HG03520 (cell line): Measurements from ENCODE around the gene PTPN3.
"Not testable (repeated sequence)": the region's sequence is repeated elsewhere in the genome, so short reads cannot be mapped to it uniquely, and the experiment has no call there.

Experiments
- ATAC-seq: cut with Tn5 transposase; IDR thresholded peaks from one replicate; pipeline ENCODE4 v1.9.1; 2021; ENCODE audit warnings: mild to moderate bottlenecking, moderate library complexity; ENCODE audit not compliant: unreplicated experiment

Gene PTPN3, protein sequence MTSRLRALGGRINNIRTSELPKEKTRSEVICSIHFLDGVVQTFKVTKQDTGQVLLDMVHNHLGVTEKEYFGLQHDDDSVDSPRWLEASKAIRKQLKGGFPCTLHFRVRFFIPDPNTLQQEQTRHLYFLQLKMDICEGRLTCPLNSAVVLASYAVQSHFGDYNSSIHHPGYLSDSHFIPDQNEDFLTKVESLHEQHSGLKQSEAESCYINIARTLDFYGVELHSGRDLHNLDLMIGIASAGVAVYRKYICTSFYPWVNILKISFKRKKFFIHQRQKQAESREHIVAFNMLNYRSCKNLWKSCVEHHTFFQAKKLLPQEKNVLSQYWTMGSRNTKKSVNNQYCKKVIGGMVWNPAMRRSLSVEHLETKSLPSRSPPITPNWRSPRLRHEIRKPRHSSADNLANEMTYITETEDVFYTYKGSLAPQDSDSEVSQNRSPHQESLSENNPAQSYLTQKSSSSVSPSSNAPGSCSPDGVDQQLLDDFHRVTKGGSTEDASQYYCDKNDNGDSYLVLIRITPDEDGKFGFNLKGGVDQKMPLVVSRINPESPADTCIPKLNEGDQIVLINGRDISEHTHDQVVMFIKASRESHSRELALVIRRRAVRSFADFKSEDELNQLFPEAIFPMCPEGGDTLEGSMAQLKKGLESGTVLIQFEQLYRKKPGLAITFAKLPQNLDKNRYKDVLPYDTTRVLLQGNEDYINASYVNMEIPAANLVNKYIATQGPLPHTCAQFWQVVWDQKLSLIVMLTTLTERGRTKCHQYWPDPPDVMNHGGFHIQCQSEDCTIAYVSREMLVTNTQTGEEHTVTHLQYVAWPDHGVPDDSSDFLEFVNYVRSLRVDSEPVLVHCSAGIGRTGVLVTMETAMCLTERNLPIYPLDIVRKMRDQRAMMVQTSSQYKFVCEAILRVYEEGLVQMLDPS

DNA sequence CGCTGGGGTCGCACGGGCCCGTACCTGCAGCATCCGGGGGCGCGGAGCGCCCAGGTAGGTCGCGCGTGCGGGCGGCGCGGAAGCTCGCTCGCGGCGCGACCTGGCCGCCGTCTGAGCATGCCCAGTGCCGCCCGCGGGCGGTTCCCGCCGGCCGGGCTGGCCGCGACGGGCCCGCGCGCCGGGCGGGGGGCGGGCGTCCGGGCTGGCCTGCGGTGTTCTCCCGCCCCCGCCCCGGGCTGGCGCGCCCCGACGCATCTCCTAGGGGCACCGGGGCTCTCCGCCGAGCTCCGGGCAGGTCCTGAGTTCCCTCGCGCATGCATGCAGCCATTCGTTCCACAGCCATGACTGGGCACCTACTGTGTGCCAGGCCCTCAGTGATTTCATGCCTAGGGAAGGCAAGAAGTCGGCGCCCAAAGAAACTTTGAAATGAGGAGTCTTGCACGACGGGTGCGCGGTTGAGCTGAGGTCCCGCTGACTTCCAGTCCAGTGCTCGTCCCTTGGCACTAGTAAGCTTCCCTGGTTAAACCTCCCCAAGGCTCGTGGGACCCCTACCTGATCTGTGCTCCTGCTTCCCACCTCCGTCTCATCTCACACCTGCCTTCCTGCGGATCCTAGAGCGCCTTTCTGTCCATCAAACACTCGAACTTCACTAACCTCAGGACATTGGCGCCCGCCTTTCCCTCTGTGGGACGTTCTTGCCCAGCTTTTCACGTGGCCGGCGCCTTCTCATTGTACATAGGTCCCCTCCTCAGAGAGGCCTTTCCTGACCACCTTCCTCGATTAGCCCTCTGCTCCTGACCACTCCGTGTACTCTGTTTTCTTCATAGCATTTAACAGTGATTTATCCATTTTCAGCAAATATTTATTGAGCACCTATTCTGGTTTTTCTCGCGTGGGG is at the start of gene PTPN3:
PTPN3 (minus strand) TSS at position 113 of the 898 bp plus-strand sequence. CDS start 34,873 bp downstream, outside the sequence.
- ATAC-seq: no peak

DNA sequence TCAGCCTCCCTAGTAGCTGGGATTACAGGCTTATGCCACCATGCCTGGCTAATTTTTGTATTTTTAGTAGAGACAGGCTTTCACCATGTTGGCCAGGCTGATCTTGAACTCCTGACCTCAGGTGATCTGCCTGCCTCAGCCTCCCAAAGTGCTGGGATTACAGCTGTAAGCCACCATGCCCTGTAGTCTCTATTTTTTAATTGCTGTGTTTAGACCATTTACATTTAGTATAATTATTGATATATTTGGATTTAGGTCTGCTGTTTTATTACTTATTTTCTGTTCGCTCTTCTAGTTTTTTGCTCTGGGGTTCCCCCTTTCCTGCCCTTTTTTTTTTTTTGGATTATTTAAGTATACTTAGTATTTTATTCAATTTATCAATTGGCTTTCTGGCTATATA is 46.8 kb upstream of the PTPN3 start:
- ATAC-seq: not testable (repeated sequence)

DNA sequence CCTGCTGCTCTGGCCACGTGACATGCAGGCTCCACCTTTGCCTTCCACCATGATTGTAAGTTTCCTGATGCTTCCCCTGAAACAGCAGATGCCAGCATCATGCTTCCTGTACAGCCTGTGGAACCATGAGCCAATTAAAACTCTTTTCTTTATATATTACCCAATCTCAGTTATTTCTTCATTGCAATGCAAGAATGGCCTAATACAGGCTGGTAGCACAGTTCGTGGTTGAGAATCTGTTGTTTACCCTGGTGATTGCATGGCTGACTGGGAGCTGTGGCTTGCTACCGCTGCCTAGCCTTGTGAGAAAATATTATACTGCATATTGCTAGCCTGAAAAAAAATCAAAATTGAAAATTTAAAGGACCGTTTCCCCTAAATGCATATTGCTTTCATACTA is 44.8 kb upstream of the PTPN3 start:
- no peak for ATAC-seq

DNA sequence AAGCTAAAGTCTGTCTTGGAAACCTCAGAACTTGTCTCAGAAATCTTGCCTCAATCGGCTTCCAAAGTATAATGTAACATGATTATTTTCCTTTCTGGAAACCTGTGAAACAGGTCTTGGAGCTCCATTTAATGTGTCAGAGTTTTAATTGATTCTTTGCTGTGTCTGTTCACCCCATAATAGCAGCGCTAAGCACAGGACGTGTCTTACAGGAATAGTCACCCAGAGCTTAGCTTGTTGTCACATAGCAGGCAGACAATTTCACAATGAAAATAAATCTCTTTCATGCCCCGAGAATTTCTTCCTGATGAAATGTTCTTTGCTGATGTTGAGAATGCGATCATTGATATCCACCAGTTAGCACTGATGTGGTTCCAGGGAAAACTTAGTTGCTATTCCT is 40.2 kb upstream of the PTPN3 start:
- no peak for ATAC-seq

DNA sequence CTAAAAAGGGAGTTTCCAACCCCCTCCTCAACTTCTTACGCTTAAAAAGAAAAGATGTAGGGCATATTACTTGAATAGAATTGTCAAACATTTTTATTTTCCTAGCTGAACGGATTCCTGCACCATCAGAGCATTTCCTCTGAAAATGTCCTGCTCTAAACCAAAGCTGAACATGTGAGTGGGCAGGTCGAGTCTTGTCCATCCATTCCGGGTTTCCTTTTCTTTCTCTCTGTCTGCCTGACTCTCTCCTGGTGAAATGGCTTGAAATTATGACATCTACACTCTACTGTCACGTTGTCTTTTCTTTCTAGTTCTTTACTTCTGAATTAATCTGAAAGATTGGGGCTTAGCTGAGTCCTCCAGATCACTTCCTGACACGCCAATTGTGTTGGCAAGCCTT is 39.2 kb upstream of the PTPN3 start:
- ATAC-seq: no peak

DNA sequence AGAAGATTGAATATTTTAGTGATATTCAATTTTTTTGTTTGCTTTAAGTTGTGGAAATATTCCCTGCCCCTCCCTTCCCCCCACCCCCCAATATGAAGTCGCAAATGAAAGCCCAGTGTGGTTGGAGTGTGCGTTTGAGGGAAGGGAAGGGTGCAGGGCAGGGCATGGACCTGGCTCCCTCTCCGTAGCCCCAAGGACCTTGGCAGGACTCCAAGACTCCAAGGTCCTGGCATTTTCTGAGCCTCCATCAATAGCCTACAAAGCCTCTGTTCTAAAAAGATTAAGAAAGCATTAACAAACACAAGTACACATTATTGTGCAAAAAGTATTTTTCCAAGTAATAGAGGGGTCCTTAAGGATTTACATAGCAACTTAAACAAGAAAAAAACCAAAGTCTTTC is 38.8 kb upstream of the PTPN3 start:
- ATAC-seq: no peak

DNA sequence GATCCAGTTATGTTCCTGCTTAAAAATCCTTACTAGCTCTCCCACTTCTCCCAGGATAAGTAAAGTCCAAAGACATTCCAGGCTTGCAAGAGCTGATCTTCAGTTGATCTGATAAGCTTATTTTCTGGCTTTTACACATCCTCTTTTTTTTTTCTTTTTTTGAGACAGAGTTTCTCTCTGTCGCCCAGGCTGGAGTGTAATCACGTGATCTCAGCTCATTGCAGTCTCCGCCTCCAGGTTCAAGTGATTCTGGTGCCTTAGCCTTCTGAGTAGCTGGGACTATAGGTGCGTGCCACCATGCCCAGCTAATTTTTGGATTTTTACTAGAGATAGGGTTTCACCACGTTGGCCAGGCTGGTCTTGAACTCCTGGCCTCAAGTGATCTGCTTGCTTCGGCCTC is 37.3 kb upstream of the PTPN3 start:
- no peak for ATAC-seq

DNA sequence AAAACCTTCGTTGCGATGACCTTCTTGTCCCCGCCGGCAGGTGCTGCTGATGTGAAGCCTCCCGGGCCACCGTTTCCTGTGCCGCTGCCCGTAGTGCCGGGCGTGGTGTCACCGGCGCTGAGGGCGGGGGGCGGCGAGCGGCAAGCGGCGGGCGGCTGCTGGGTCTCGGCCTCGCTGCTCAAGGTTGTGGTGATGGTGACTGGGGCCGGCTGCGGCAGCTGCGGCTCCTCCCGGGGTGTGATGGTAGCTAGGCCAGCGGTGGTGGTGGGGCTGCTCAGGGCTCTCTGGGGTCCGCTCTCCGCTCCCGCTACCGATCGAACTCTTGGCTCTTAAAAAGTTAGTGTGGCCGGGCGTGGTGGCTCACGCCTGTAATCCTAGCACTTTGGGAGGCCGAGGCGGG is 36.0 kb upstream of the PTPN3 start:
- ATAC-seq: no peak

DNA sequence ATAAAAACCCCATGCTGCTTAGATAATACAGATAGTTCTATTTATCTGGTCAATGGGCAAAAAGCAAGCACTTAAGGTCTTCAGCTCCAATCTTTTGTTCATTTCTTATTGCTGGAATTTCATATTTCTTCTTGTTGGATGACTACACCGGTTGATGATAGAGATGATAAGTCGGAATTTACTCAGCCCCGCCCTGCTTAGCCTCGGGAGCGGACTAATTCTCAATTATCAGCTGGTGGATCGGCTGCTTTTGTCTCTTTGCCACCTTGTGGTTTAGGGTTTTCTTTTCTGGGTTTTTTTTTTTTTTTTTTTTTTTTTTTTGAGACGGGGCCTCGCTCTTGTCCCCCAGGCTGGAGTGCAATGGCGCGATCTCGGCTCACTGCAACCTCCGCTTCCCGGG is 34.5 kb upstream of the PTPN3 start:
- ATAC-seq: not testable (repeated sequence)

DNA sequence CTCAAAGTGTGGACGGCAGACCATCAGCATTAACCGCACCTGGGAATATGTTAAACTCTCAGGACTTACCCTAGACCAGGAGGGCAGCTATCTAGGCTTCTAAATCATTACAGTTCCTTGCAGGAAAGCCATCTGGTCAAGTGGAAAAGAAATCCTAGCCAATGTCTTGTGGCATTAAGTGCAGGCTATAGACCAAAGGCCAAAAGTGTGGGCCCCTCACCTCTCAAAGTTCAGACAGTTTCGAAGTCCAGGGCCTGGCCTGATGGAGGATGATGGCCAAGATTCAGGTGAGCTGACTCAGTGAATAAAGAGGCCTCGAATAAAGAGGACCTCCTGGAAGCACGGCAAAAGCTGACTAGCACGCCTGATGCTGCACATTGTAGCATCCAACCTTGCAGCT is 24.0 kb upstream of the PTPN3 start:
- no peak for ATAC-seq

DNA sequence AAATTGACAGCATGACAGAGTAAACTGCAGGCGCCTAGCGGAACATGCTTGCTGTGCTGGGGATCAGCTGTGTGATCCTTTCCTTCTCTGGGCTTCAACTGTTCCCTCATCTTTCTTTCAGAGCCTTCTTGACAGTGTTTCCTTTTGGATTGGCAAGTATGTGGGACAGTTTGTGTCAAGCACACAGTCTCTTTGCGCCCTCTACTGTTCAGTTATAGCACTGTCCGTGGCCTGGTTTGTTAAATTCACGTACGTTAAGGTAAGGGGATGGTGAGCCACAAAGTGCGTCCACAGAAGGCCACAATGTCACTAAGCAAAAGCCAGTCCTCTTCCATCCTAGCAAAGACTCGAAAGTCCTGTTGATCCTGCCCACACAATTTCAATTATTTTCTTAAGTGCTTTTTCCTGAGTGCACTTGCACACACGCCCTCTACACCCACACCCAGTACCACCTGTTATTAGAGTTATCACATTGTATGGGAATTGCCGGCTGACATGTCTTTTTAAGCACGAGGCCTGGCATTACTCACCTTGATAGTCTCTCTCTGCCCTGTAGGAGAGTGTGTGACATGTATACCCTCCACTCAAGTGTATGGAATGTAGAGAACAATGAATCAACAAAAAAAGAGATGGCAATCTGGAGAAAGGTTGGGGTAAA is 22.5 kb upstream of the PTPN3 start:
- peak; percentile 84 for ATAC-seq

DNA sequence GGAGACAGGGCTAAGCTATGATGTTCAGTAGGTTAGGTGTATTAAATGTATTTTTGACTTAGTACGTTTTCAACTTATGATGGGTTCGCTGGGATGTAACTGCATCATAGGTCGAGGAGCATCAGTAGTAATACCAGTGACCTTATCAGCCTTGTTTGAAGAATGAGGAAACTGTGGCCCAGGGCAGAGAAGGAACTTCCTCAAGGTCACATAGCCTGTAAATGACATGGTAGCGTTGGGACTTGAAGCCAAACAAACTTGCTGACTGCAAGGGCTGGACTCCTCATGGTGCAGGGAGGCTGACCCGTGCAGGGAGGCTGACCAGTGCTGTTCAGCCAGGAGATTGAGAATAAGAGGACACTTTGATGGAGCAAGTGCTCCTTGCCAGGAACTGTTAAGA is 21.3 kb upstream of the PTPN3 start:
- no peak for ATAC-seq

DNA sequence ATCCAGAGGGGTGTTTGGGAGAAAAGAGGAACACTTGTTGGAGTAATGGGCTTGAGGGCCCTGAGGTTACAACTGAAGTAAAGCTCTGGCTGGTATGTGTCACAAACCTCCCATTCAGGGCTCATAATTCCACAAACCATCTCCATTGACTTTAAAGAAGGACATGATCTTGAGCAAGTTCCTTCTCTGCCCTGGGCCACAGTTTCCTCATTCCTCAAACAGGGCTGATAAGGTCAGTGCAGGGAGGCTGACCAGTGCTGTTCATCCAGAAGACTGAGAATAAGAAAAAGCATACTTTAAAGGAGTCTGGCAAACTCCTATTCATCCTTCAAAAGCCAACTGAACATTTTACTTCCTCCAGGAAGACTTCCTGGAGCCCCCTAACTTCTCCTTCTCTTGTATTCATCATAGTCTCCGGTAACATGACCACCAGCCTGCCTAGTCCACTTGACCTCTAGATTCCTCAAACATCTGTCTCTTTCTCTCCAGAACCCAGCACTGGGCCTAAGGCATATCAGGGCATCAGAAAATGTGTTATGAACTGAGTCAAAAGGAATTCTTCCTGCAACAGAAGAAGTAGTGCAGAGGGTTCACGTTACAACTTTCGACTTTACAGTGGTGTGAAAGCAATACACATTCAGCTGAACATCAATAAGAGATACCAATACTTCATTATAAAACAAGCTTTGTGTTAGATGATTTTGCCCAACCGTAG is 20.7 kb upstream of the PTPN3 start:
- ATAC-seq: no peak

DNA sequence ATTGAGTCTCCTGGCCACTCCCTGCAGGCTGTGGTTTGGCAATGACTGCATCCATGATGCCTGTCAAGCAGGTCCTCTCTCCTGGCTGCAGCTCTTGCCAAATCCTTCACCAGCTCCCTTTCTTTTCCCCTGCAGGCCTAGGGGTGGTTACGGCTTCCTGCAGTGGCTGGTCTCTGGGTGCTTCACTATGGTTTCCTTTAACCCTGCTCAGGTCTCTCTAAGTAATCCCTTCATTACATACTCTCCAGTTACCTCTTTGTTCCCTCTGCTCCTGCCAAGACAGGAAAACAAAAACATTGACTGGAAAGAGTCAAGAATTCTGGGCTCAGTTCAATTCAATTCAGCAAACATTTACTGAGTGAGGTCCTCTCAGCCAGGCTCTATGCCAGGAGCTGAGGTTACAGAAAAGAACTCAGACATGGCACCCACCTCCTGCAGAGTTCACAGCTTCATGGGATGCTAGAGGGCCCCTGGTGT is 19.8 kb upstream of the PTPN3 start:
- ATAC-seq: no peak

DNA sequence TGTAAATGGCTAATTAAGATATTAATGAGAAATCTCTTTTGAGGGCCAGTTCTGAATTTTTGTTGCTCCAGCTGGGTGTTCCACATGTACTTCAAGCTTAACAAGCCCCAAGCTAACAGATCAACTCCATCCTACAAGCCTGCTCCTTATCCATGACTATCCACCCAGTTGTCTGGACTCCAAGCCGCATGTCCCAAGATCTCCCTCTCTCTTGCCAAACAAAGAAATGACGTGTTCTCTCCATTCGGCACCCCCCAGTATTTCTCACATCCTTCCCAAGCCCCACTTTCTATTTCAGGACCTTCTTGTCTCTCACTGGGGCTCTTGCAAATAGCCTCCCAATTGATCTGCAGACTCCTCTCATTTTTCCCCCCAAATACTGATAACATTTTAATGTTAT is 15.8 kb upstream of the PTPN3 start:
- ATAC-seq: no peak

DNA sequence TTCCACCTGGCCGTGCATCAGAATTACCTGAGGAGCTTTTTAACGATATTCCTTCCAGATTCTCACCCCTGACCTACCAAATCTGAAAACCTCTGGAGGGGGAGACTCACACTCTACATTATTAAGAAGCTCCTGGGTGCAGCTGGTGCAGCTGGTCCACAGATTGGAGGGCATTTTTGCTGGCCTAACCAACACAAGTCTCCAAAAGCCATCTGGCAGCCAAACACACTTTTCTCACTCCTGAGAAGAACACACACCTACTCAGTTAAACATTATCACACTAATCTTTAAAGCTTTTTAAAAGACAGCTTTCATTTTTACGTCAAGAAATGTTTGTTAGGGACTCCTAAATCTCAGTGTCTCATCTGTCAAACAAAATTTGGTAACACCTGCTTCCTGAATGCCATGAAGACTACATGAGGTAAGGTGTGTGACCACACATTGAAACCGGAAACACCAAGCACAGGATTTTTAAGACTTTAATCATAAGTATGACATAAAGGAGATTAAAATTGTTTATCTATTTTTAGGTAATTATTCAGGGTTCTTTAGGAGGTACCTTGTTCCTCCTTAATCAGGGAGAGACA is 14.2 kb upstream of the PTPN3 start:
- ATAC-seq: no peak

DNA sequence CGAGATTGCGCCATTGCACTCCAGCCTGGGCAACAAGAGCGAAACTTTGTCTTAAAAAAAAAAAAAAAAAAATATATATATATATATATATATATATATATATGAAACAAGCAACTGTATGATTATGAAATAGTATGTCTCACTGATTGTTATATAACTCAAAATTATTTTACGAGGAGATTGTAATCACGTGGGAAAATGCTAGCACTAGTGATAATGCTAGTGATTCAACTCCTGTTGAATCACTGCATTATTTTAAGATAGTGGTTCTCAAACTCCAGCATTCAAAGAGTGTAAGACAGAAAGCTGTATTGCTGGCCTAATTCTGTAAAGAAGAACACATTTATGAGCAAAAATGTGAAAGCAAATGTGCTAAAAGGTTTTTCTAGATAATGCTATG is 12.4 kb upstream of the PTPN3 start:
- no peak for ATAC-seq

DNA sequence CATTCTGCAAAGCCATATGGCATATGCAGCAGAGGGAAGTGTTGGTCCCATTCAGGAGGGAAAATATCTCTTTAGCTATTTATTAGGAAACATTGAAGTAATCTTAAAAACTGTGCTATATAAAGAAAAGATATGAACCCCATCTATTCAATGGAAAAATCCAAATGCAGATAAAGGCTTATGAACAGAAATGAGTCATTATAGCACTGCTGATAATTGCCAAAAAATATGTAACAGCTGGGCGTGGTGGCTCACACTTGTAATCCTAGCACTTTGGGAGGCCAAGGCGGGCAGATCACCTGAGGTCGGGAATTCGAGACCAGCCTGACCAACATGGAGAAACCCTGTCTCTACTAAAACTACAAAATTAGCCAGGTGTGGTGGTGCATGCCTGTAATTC is 11.9 kb upstream of the PTPN3 start:
- not testable (repeated sequence) for ATAC-seq

DNA sequence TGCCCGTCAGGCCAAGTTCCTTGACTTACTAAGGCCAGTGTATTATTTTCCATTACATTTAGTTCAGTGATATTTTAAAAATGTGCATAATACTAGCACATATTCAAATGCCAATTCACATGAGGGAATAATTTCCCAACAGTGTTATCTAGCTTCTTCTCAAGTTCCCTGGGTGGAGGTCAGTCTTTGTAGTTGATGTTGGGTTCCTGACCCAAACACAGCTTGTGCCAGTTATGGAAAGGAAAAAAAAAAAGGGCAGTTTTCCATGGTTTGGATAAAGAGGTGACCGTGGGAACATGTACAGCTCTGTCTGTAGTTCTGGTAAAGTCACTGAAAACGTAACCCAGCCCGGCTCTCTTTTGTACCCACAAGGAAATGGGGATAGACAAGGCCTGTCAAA is 11.5 kb upstream of the PTPN3 start:
- ATAC-seq: no peak
